Ishikawa (cell line): Measurements from ENCODE around the gene KCNE3.

Experiments
- CEBPB ChIP-seq: IDR thresholded peaks from 2 replicates; pipeline ENCODE4 v1.6.1; 2012
- CREB1 ChIP-seq: IDR thresholded peaks from 2 replicates; pipeline ENCODE4 v1.6.1; 2012; ENCODE audit warnings: low read depth
- EGR1 ChIP-seq: IDR thresholded peaks from 2 replicates; pipeline ENCODE4 v1.6.1; 2012
- EP300 ChIP-seq: IDR thresholded peaks from 2 replicates; pipeline ENCODE4 v1.6.1; 2012; ENCODE audit warnings: borderline replicate concordance
- FOXM1 ChIP-seq: IDR thresholded peaks from 2 replicates; pipeline ENCODE4 v1.6.1; 2012; ENCODE audit warnings: low read depth, borderline replicate concordance
- NFIC ChIP-seq: IDR thresholded peaks from 2 replicates; pipeline ENCODE4 v1.6.1; 2012
- RAD21 ChIP-seq: IDR thresholded peaks from 2 replicates; pipeline ENCODE4 v1.6.1; 2012; ENCODE audit warnings: low read depth
- REST ChIP-seq: IDR thresholded peaks from 2 replicates; pipeline ENCODE4 v1.6.1; 2012; ENCODE audit warnings: low read depth, mild to moderate bottlenecking
- TAF1 ChIP-seq: IDR thresholded peaks from 2 replicates; pipeline ENCODE4 v1.6.1; 2012; ENCODE audit warnings: low read depth, mild to moderate bottlenecking
- TCF12 ChIP-seq: IDR thresholded peaks from 2 replicates; pipeline ENCODE4 v1.6.1; 2012; ENCODE audit warnings: low read depth
- TEAD4 ChIP-seq: IDR thresholded peaks from 2 replicates; pipeline ENCODE4 v1.6.1; 2012
- YY1 ChIP-seq: IDR thresholded peaks from 2 replicates; pipeline ENCODE4 v1.6.1; 2012; ENCODE audit warnings: low read depth
- ZBTB7A ChIP-seq: IDR thresholded peaks from 2 replicates; pipeline ENCODE4 v1.6.1; 2012; ENCODE audit warnings: low read depth
- TF ChIP-seq, protein P1 (sequence below): IDR thresholded peaks from 2 replicates; pipeline ENCODE4 v1.6.1; 2012
- TF ChIP-seq, protein P2 (sequence below): IDR thresholded peaks from 2 replicates; pipeline ENCODE4 v1.6.1; 2012

The KCNE3 gene

GRCh38 chr11:74480688-74481417 is 13.5 kb upstream of the KCNE3 start:
- TF ChIP-seq TAF1 (no peak), CREB1 (no peak), EGR1 (no peak), FOXM1 (no peak), ZBTB7A (no peak), CEBPB (no peak), RAD21 (no peak), TCF12 (no peak), EP300 (no peak)
- TF ChIP-seq, protein P1, sequence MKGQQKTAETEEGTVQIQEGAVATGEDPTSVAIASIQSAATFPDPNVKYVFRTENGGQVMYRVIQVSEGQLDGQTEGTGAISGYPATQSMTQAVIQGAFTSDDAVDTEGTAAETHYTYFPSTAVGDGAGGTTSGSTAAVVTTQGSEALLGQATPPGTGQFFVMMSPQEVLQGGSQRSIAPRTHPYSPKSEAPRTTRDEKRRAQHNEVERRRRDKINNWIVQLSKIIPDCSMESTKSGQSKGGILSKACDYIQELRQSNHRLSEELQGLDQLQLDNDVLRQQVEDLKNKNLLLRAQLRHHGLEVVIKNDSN: no peak

- no peak for TF ChIP-seq CREB1
- no peak for TF ChIP-seq EP300
- no peak for TF ChIP-seq FOXM1
- TF ChIP-seq TCF12: no peak
- no peak for TF ChIP-seq TAF1
- no peak for TF ChIP-seq REST
- TF ChIP-seq, protein P1: no peak
- no peak for TF ChIP-seq RAD21
- no peak for TF ChIP-seq NFIC
- TF ChIP-seq YY1: no peak
- TF ChIP-seq, protein P2, sequence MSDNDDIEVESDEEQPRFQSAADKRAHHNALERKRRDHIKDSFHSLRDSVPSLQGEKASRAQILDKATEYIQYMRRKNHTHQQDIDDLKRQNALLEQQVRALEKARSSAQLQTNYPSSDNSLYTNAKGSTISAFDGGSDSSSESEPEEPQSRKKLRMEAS: no peak
- TF ChIP-seq TEAD4: no peak
- no peak for TF ChIP-seq EGR1
- TF ChIP-seq ZBTB7A: no peak
- TF ChIP-seq CEBPB: no peak
Measured at GRCh38 chr11:74479732-74480123, 12.4 kb upstream of the KCNE3 start.

DNA sequence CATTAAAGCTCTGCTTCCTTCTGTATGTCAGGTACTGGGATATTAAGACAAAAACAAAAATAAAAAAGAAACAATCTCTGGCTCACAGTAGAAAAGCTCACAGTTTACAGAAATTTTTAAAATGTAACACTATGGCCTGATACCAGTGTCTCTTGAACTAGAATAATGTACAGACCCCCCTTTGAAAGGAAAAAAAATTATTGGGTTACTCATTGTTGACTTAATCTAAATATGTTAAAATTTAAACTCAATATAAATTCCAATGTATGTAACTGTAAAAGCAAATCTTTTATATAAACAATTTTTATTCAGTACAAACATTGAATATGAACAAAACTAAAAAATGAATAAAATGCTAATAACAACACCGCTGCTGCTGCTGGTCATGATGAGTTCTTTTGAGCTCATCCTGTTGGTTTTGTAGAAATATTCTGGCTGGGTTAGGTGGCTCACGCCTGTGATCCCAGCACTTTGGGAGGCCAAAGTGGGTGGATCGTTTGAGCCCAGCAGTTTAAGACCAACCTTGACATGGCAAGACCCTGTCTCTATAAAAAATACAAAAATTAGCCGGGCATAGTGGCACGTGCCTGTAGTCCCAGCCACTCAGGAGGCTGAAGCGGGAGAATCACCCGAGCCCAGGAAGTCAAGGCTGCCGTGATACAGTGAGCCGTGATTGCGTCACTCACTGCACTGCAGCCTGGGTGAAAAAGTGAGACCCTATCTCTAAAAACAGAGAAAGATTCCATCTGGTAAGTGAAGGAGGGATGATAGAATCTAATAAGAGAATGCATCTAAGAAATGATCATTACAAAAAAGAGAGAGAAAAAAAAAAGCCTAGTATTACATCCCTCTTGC is 11.8 kb upstream of the KCNE3 start:
- TF ChIP-seq CEBPB: peak; percentile 67
- TF ChIP-seq, protein P2: no peak

GRCh38 chr11:74476536-74476935 is 9.2 kb upstream of the KCNE3 start:
- TF ChIP-seq, protein P1: no peak
- TF ChIP-seq TAF1 (no peak), CREB1 (no peak), REST (no peak), NFIC (no peak), YY1 (no peak), TEAD4 (no peak), EGR1 (no peak), RAD21 (no peak), TCF12 (no peak), EP300 (no peak), FOXM1 (no peak), CEBPB (no peak), ZBTB7A (no peak)
- TF ChIP-seq, protein P2: no peak

- TF ChIP-seq EGR1: no peak
- no peak for TF ChIP-seq TAF1
- no peak for TF ChIP-seq RAD21
- TF ChIP-seq CEBPB: no peak
- TF ChIP-seq EP300: no peak
- TF ChIP-seq, protein P1: no peak
- no peak for TF ChIP-seq ZBTB7A
- TF ChIP-seq YY1: no peak
- no peak for TF ChIP-seq NFIC
- TF ChIP-seq TCF12: no peak
- no peak for TF ChIP-seq TEAD4
- no peak for TF ChIP-seq CREB1
- no peak for TF ChIP-seq FOXM1
- no peak for TF ChIP-seq REST
- TF ChIP-seq, protein P2: no peak
Measured at GRCh38 chr11:74474316-74474715, 7.0 kb upstream of the KCNE3 start.
